Kidney tubule cell (primary cell): Measurements from ENCODE around the gene FBXL13.
A peak's percentile ranks its signal among the peaks of the same experiment; 100 is the strongest.
"Not testable (repeated sequence)": the region's sequence is repeated elsewhere in the genome, so short reads cannot be mapped to it uniquely, and the experiment has no call there.

Experiments
- DNase-seq: peaks from one replicate; pipeline ENCODE4 v3.0.0-alpha.2; 2018; ENCODE audit warnings: low spot score

The FBXL13 gene

GRCh38 chr7:102983602-102984001 is 91.0 kb downstream of the FBXL13 start:
- DNase-seq = no peak

GRCh38 chr7:102982235-102982634 is 92.4 kb downstream of the FBXL13 start:
- DNase-seq = no peak

- DNase-seq = no peak
Measured at GRCh38 chr7:102981451-102981850, 93.1 kb downstream of the FBXL13 start.

GRCh38 chr7:102979670-102980069 is 94.9 kb downstream of the FBXL13 start:
- DNase-seq = no peak

- DNase-seq = peak; percentile 55
Measured at GRCh38 chr7:102978284-102978683, 96.3 kb downstream of the FBXL13 start.

DNA sequence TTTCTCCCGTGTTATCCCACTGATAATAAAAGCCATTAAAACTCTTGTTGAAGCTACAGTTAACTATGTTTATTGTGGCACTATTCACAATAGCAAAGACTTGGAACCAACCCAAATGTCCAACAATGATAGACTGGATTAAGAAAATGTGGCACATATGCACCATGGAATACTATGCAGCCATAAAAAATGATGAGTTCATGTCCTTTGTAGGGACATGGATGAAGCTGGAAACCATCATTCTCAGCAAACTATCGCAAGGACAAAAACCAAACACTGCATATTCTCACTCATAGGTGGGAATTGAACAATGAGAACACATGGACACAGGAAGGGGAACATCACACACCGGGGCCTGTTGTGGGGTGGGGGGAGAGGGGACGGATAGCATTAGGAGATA is 97.0 kb downstream of the FBXL13 start:
- DNase-seq = not testable (repeated sequence)

DNA sequence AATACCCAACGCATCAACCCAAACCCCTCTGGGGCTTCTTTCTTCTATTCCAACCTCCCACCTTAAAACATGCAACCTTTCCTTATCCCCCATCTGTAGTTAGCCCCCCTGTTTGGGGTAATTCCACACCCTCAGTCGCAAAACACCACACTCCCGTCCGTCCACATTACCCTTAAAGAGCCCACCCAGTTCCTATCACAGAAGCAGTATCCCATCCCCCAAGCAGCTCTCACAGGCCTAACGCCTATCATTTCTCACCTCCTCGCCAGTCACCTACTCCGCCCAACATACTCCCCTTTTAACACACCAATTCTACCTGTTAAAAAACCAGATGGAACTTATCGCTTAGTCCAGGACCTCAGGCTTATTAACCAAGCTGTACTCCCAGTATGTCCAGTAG is 98.1 kb downstream of the FBXL13 start:
- no peak for DNase-seq

DNA sequence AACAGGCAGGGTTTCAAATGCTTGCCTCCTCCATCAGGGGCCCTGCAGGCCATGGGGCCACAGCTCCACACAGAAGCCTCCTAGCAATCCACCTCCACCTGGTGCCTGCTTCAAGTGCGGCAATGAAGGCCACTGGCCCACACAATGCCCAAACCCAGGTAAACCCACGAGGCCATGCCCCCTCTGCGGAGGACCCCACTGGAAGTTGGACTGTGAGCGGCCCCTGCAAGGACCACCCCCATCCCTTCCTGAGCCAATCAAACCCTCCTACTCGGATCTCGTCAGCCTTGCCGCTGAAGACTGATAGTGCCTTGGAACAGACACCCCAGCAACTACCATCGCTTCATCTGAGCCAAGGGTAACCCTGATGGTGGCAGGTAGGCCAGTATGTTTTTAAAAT is 98.7 kb downstream of the FBXL13 start:
- DNase-seq = no peak

DNA sequence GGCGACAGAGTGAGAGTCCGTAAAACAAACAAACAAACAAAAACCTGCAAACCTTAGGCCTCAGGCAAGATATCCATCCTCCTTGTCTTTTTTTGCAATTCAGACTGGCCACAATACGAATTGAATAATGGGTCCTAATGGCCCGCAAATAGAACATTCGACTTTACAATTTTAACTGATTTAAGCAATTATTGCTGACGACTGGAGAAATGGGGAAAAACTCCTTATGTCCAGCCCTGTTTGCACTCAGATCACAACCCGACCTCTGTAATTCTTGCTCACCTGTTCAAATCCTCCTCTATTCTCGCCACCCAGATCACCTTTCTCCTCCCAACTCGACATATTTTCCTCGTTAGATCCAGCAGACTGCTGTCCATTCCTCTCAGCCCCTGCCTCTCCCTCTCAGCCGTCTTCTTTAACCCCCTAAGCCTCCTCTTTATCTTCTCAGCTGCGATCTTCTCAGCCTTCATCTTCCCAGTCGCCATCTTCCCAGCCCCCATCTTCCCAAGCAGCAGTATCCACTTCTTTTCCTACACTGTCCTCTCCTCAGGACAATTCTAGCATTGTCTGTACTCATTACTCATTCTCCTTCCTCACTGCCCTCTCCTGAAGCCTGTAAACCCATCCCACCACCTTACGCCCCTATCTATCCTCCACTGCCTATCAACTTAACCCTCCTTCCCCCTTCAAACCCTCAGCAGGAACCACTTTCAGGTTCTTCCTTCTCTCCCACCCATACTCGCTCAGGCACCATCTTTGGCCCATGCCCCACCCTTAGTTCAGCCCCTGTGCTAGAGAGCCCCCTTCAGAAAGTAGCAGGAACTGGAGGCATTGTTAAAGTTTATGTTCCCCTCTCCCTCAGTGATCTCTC is 100.0 kb downstream of the FBXL13 start:
- no peak for DNase-seq

- no peak for DNase-seq
Measured at GRCh38 chr7:102973096-102973802, 101.3 kb downstream of the FBXL13 start.

DNA sequence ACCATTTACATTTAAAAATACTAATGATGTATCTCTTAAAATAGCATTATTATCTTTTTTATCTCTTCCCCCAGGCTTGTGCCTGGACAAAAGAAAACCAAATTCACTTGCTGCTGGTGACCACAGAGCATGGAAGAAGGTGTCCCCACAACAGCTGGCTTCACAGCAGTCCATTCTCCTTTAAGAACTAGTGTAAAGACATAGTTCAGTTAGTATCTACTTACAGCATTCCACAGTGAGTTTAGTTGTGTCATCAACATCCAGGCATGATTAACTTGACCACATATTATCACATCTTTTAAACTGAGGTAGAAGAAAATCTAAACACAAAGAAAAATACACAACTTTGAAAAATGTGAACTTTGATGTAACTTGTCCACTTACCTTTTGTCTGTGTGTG is 106.8 kb downstream of the FBXL13 start:
- peak; percentile 42 for DNase-seq

DNA sequence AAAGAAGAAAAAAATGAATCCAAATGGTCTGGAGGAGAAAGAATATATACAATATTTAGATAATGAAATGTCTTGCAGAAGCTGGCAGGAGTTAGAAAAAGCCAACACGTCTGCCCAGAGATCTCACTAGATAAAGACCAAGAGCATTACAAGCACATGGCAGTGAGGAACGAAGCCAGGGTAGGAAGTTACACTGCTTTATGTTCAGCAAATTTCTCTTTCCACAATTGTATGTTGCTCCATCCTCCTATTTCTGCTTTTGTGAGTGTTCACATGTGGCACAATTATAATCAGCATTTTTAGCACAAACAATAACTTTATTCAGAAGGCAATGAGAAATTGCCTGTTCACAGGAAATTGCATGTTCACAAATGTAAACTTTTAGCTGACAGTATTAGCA is 108.1 kb downstream of the FBXL13 start:
- DNase-seq = no peak

- DNase-seq = not testable (repeated sequence)
Measured at GRCh38 chr7:102961993-102962392, 112.6 kb downstream of the FBXL13 start.

DNA sequence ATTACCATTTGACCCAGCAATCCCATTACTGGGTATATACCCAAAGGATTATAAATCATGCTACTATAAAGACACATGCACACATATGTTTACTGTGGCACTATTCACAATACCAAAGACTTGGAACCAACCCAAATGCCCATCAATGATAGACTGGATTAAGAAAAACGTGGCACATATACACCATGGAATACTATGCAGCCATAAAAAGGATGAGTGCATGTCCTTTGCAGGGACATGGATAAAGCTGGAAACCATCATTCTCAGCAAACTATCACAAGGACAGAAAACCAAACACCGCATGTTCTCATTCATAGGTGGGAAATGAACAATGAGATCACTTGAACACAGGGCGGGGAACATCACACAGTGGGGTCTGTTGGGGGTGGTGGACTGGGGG is 116.6 kb downstream of the FBXL13 start:
- not testable (repeated sequence) for DNase-seq

- not testable (repeated sequence) for DNase-seq
Measured at GRCh38 chr7:102954359-102954758, 120.2 kb downstream of the FBXL13 start.

- no peak for DNase-seq
Measured at GRCh38 chr7:102953406-102953805, 121.2 kb downstream of the FBXL13 start.

- no peak for DNase-seq
Measured at GRCh38 chr7:102951839-102952238, 122.8 kb downstream of the FBXL13 start.

DNA sequence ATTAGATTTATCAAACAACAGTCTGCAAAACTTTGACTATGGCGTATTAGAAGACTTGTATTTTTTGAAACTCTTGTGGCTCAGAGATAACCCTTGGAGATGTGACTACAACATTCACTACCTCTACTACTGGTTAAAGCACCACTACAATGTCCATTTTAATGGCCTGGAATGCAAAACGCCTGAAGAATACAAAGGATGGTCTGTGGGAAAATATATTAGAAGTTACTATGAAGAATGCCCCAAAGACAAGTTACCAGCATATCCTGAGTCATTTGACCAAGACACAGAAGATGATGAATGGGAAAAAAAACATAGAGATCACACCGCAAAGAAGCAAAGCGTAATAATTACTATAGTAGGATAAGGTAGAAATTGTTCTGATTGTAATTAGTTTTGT is 130.4 kb downstream of the FBXL13 start:
- DNase-seq = no peak

GRCh38 chr7:102943423-102944169 is 131.0 kb downstream of the FBXL13 start:
- DNase-seq = no peak

DNA sequence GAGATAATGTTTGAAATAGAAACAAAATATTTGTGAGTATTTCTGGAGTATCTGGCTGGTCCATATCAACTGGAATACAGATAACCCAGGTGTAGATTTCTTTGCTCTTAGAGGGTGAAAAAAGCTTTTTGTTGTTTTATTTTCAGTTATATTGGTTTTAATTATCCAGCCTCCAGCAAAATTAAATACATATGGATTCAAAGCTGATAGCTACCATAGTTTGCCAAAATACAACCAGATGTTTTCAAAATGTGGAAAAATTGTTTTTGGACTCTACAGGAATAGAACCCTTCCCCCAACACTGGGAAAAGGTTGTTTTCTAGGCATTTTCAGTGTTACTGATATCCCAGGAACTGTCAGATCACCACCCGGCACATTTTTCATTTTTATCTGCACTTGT is 131.7 kb downstream of the FBXL13 start:
- no peak for DNase-seq

DNA sequence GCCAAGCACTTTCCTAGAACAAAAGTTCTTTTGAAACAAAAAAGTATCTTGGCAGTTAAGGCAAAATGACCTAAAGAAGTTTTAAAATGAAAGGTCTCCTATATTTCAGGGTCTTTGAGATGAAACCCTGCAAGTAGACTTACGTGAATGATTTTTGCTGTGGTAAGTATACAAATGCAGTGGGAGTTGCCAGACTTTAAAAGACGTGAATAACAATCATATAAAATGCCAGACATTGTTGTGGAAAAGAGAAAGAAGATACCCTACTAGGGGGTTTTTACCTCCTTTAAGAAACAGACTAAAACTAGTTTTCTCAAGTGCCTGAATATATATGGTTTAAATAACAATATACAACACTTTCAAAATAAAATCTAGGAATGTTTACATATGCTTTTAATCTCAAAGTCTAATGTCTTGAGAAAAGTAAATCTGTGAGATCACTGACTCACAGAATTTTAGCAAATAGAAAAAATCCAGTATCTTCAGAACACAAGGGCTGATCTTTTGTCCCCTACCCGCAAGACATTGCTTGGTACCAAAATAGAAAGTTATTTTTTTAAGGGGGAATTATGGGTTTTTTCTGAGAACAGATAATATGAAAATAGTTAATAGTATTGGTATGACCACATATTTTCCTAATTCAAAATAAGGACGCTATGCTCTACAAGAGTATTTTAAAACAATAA is 132.3 kb downstream of the FBXL13 start:
- DNase-seq = no peak

- DNase-seq = no peak
Measured at GRCh38 chr7:102938679-102939078, 135.9 kb downstream of the FBXL13 start.
